ENCODE results near the gene KRTAP10-2. TPM values are rescaled to one million over a fixed set of nuclear protein-coding genes. Genes with fewer than 3 reads are reported as not detected.
"Not testable (repeated sequence)": the region's sequence is repeated elsewhere in the genome, so short reads cannot be mapped to it uniquely, and the experiment has no call there.

KRTAP10-2 gene
- total RNA-seq, 1 experiment from 2014 or later = not detected

- Histone ChIP-seq H3K4me2 (ENCODE audit: low read depth, low read length, poor library complexity, severe bottlenecking) (no peak overlapping the region), H3K36me3 (ENCODE audit: insufficient read depth, low read length) (no peaks in the 10 kb centered on the region), H3K27me3 (ENCODE audit: low read length) (no peaks in the 10 kb centered on the region), H3K9ac (ENCODE audit: low read length) (no peak overlapping the region), H3K9me3 (ENCODE audit: low read length) (no peaks in the 10 kb centered on the region), H3K4me1 (ENCODE audit: low read length) (peaks cover 11% of the 10 kb centered on the region), H3K79me2 (ENCODE audit: low read length) (no peaks in the 10 kb centered on the region), H2AFZ (ENCODE audit: low read length) (no peak overlapping the region), H3K27ac (ENCODE audit: low read length) (no peak overlapping the region), H3K4me3 (ENCODE audit: low read length) (no peak overlapping the region), H3K9me2 (replicated peaks; ENCODE audit: insufficient read depth, low read length) (no peaks in the 10 kb centered on the region), H4K20me1 (ENCODE audit: insufficient read depth, low read depth, low read length) (no peaks in the 10 kb centered on the region)
- no peak for DNase-seq
Observed at GRCh38 chr21:44564886-44565598, 13.7 kb upstream of the KRTAP10-2 start.

- Histone ChIP-seq H3K9me3 (ENCODE audit: low read length) (no peaks in the 10 kb centered on the region), H3K4me2 (ENCODE audit: low read depth, low read length, poor library complexity, severe bottlenecking) (no peak overlapping the region), H3K79me2 (ENCODE audit: low read length) (no peaks in the 10 kb centered on the region), H3K4me1 (ENCODE audit: low read length) (peaks cover 11% of the 10 kb centered on the region), H3K4me3 (ENCODE audit: low read length) (no peak overlapping the region), H3K36me3 (ENCODE audit: insufficient read depth, low read length) (no peaks in the 10 kb centered on the region), H3K9ac (ENCODE audit: low read length) (no peak overlapping the region), H3K27ac (ENCODE audit: low read length) (no peak overlapping the region), H4K20me1 (ENCODE audit: insufficient read depth, low read depth, low read length) (no peaks in the 10 kb centered on the region), H3K9me2 (replicated peaks; ENCODE audit: insufficient read depth, low read length) (no peaks in the 10 kb centered on the region), H2AFZ (ENCODE audit: low read length) (no peak overlapping the region), H3K27me3 (ENCODE audit: low read length) (no peaks in the 10 kb centered on the region)
- DNase-seq = no peak
Observed at GRCh38 chr21:44564099-44564498, 12.8 kb upstream of the KRTAP10-2 start.

- Histone ChIP-seq H3K4me2 (ENCODE audit: low read depth, low read length, poor library complexity, severe bottlenecking) (no peak within 1 kb of the TSS), H3K36me3 (ENCODE audit: insufficient read depth, low read length) (no peaks in the 10 kb centered on the region), H3K4me3 (ENCODE audit: low read length) (no peak within 1 kb of the TSS), H3K79me2 (ENCODE audit: low read length) (no peaks in the 10 kb centered on the region), H4K20me1 (ENCODE audit: insufficient read depth, low read depth, low read length) (no peaks in the 10 kb centered on the region), H3K9ac (ENCODE audit: low read length) (no peak within 1 kb of the TSS), H3K9me2 (replicated peaks; ENCODE audit: insufficient read depth, low read length) (no peaks in the 10 kb centered on the region), H3K9me3 (ENCODE audit: low read length) (no peaks in the 10 kb centered on the region), H3K27ac (ENCODE audit: low read length) (no peak within 1 kb of the TSS), H3K4me1 (ENCODE audit: low read length) (no peaks in the 10 kb centered on the region; the same call in 1 of the 2 replicates), H2AFZ (ENCODE audit: low read length) (no peak within 1 kb of the TSS), H3K27me3 (ENCODE audit: low read length) (no peaks in the 10 kb centered on the region)
- DNase-seq = no peak
Observed at GRCh38 chr21:44558695-44559094, 7.4 kb upstream of the KRTAP10-2 start, which contains the start of gene KRTAP10-3. KRTAP10-3 (minus strand) TSS chr21:44558795; CDS start chr21:44558715, 80 bp downstream.

- not testable (repeated sequence) for H4K20me1 ChIP-seq (ENCODE audit: insufficient read depth, low read depth, low read length); H3K36me3 ChIP-seq (ENCODE audit: insufficient read depth, low read length); H3K9me2 ChIP-seq (replicated peaks; ENCODE audit: insufficient read depth, low read length); H3K4me3 ChIP-seq (ENCODE audit: low read length); H3K79me2 ChIP-seq (ENCODE audit: low read length); H3K9me3 ChIP-seq (ENCODE audit: low read length); H3K9ac ChIP-seq (ENCODE audit: low read length); H3K4me1 ChIP-seq (ENCODE audit: low read length); H3K27ac ChIP-seq (ENCODE audit: low read length); DNase-seq; H3K4me2 ChIP-seq (ENCODE audit: low read depth, low read length, poor library complexity, severe bottlenecking); H2AFZ ChIP-seq (ENCODE audit: low read length); H3K27me3 ChIP-seq (ENCODE audit: low read length)
Observed at GRCh38 chr21:44558329-44558675, 7.0 kb upstream of the KRTAP10-2 start.

GRCh38 chr21:44557491-44558328 lies 6.4 kb upstream of the KRTAP10-2 start:
- Histone ChIP-seq H3K4me2 (ENCODE audit: low read depth, low read length, poor library complexity, severe bottlenecking) (no peak overlapping the region), H3K79me2 (ENCODE audit: low read length) (no peaks in the 10 kb centered on the region), H2AFZ (ENCODE audit: low read length) (no peak overlapping the region), H3K4me1 (ENCODE audit: low read length) (no peaks in the 10 kb centered on the region; the same call in 1 of the 2 replicates), H3K9ac (ENCODE audit: low read length) (no peak overlapping the region), H3K36me3 (ENCODE audit: insufficient read depth, low read length) (no peaks in the 10 kb centered on the region), H3K27ac (ENCODE audit: low read length) (no peak overlapping the region), H4K20me1 (ENCODE audit: insufficient read depth, low read depth, low read length) (no peaks in the 10 kb centered on the region), H3K27me3 (ENCODE audit: low read length) (no peaks in the 10 kb centered on the region), H3K9me2 (replicated peaks; ENCODE audit: insufficient read depth, low read length) (no peaks in the 10 kb centered on the region), H3K4me3 (ENCODE audit: low read length) (no peak overlapping the region), H3K9me3 (ENCODE audit: low read length) (no peaks in the 10 kb centered on the region)
- DNase-seq = no peak

- H3K4me2 ChIP-seq (ENCODE audit: low read depth, low read length, poor library complexity, severe bottlenecking) = no peak overlapping the region
- DNase-seq = no peak
- H3K9ac ChIP-seq (ENCODE audit: low read length) = no peak overlapping the region
- no peaks in the 10 kb centered on the region for H3K9me2 ChIP-seq (replicated peaks; ENCODE audit: insufficient read depth, low read length)
- no peaks in the 10 kb centered on the region for H3K9me3 ChIP-seq (ENCODE audit: low read length)
- H3K4me3 ChIP-seq (ENCODE audit: low read length) = no peak overlapping the region
- H3K79me2 ChIP-seq (ENCODE audit: low read length) = no peaks in the 10 kb centered on the region
- H4K20me1 ChIP-seq (ENCODE audit: insufficient read depth, low read depth, low read length) = no peaks in the 10 kb centered on the region
- no peak overlapping the region for H3K27ac ChIP-seq (ENCODE audit: low read length)
- H3K36me3 ChIP-seq (ENCODE audit: insufficient read depth, low read length) = no peaks in the 10 kb centered on the region
- no peaks in the 10 kb centered on the region; the same call in 1 of the 2 replicates for H3K4me1 ChIP-seq (ENCODE audit: low read length)
- no peak overlapping the region for H2AFZ ChIP-seq (ENCODE audit: low read length)
- H3K27me3 ChIP-seq (ENCODE audit: low read length) = no peaks in the 10 kb centered on the region
Observed at GRCh38 chr21:44556879-44557278, 5.6 kb upstream of the KRTAP10-2 start.

GRCh38 chr21:44555200-44555875 lies 4.0 kb upstream of the KRTAP10-2 start:
- H3K9ac ChIP-seq (ENCODE audit: low read length) = no peak overlapping the region
- H3K27ac ChIP-seq (ENCODE audit: low read length) = no peak overlapping the region
- no peak for DNase-seq

GRCh38 chr21:44552681-44553080 lies 1.4 kb upstream of the KRTAP10-2 start:
- no peak overlapping the region for H3K4me2 ChIP-seq (ENCODE audit: low read depth, low read length, poor library complexity, severe bottlenecking)
- H3K9me2 ChIP-seq (replicated peaks; ENCODE audit: insufficient read depth, low read length) = no peaks in the 10 kb centered on the region
- DNase-seq = no peak
- no peaks in the 10 kb centered on the region for H3K27me3 ChIP-seq (ENCODE audit: low read length)
- H2AFZ ChIP-seq (ENCODE audit: low read length) = no peak overlapping the region
- H4K20me1 ChIP-seq (ENCODE audit: insufficient read depth, low read depth, low read length) = no peaks in the 10 kb centered on the region
- H3K9ac ChIP-seq (ENCODE audit: low read length) = no peak overlapping the region
- no peaks in the 10 kb centered on the region; the same call in 1 of the 2 replicates for H3K4me1 ChIP-seq (ENCODE audit: low read length)
- H3K9me3 ChIP-seq (ENCODE audit: low read length) = no peaks in the 10 kb centered on the region; the same call in 1 of the 2 replicates
- H3K79me2 ChIP-seq (ENCODE audit: low read length) = no peaks in the 10 kb centered on the region
- no peak overlapping the region for H3K27ac ChIP-seq (ENCODE audit: low read length)
- H3K4me3 ChIP-seq (ENCODE audit: low read length) = no peak overlapping the region
- no peaks in the 10 kb centered on the region for H3K36me3 ChIP-seq (ENCODE audit: insufficient read depth, low read length)

More at GRCh38 chr21:44555200-44555875, 4.0 kb upstream of the KRTAP10-2 start:
- no peaks in the 10 kb centered on the region for H3K79me2 ChIP-seq (ENCODE audit: low read length)
- no peaks in the 10 kb centered on the region for H3K36me3 ChIP-seq (ENCODE audit: insufficient read depth, low read length)
- H3K9me2 ChIP-seq (replicated peaks; ENCODE audit: insufficient read depth, low read length) = no peaks in the 10 kb centered on the region
- no peaks in the 10 kb centered on the region for H4K20me1 ChIP-seq (ENCODE audit: insufficient read depth, low read depth, low read length)
- no peaks in the 10 kb centered on the region; the same call in 1 of the 2 replicates for H3K4me1 ChIP-seq (ENCODE audit: low read length)
- H2AFZ ChIP-seq (ENCODE audit: low read length) = no peak overlapping the region
- no peaks in the 10 kb centered on the region for H3K27me3 ChIP-seq (ENCODE audit: low read length)
- H3K4me2 ChIP-seq (ENCODE audit: low read depth, low read length, poor library complexity, severe bottlenecking) = no peak overlapping the region
- H3K9me3 ChIP-seq (ENCODE audit: low read length) = no peaks in the 10 kb centered on the region
- no peak overlapping the region for H3K4me3 ChIP-seq (ENCODE audit: low read length)

Measured in Karpas-422 (cell line).